A172 (cell line): ENCODE measurements around the gene RAP1GAP2. TPM values are rescaled to one million over a fixed set of nuclear protein-coding genes. Genes with fewer than 3 reads are reported as not detected.
A peak's percentile ranks its signal among the peaks of the same experiment; 100 is the strongest.
"Not testable (repeated sequence)": the region's sequence is repeated elsewhere in the genome, so short reads cannot be mapped to it uniquely, and the experiment has no call there.

Experiments used
- DNase-seq: peaks from one replicate; pipeline ENCODE4 v3.0.0-alpha.2; 2015; ENCODE audit warnings: low spot score
- total RNA-seq: library from RNA; depleted of rRNA; stranded (reverse); fragments of >200 nt; shearing (Covaris generic); gene quantifications from 2 replicates; pipeline ENCODE4 v1.2.3, GENCODE V29; 2014

RAP1GAP2 gene
- total RNA-seq, 1 experiment from 2014 or later: 6.4 TPM

GRCh38 chr17:2965621-2966595 is 169.7 kb downstream of the RAP1GAP2 start:
- DNase-seq: peak; percentile 88

GRCh38 chr17:2967515-2967914 is 171.3 kb downstream of the RAP1GAP2 start:
- DNase-seq: no peak

- no peak for DNase-seq
Measured at GRCh38 chr17:2971851-2972250, 175.6 kb downstream of the RAP1GAP2 start.

GRCh38 chr17:2972749-2973148 is 176.5 kb downstream of the RAP1GAP2 start:
- DNase-seq: no peak

- no peak for DNase-seq
Measured at GRCh38 chr17:2974347-2974746, 178.1 kb downstream of the RAP1GAP2 start.

- DNase-seq: no peak
Measured at GRCh38 chr17:2975469-2975958, 179.3 kb downstream of the RAP1GAP2 start.

- DNase-seq: no peak
Measured at GRCh38 chr17:2977157-2977556, 180.9 kb downstream of the RAP1GAP2 start.

GRCh38 chr17:2978116-2978515 is 181.9 kb downstream of the RAP1GAP2 start:
- no peak for DNase-seq

GRCh38 chr17:2978991-2979390 is 182.8 kb downstream of the RAP1GAP2 start:
- no peak for DNase-seq

- no peak for DNase-seq
Measured at GRCh38 chr17:2980211-2980903, 184.1 kb downstream of the RAP1GAP2 start.

- no peak for DNase-seq
Measured at GRCh38 chr17:2980904-2981246, 184.6 kb downstream of the RAP1GAP2 start.

- no peak for DNase-seq
Measured at GRCh38 chr17:2981325-2981724, 185.1 kb downstream of the RAP1GAP2 start.

GRCh38 chr17:2982854-2983253 is 186.6 kb downstream of the RAP1GAP2 start:
- DNase-seq: peak; percentile 76

- DNase-seq: no peak
Measured at GRCh38 chr17:2983255-2983654, 187.0 kb downstream of the RAP1GAP2 start.

- DNase-seq: no peak
Measured at GRCh38 chr17:2985318-2985717, 189.1 kb downstream of the RAP1GAP2 start.

GRCh38 chr17:2986925-2987324 is 190.7 kb downstream of the RAP1GAP2 start:
- DNase-seq: no peak

GRCh38 chr17:2989396-2989795 is 193.2 kb downstream of the RAP1GAP2 start:
- DNase-seq: not testable (repeated sequence)

- DNase-seq: no peak
Measured at GRCh38 chr17:2989855-2990254, 193.6 kb downstream of the RAP1GAP2 start.

- no peak for DNase-seq
Measured at GRCh38 chr17:2990396-2990795, 194.2 kb downstream of the RAP1GAP2 start.

- DNase-seq: not testable (repeated sequence)
Measured at GRCh38 chr17:2991396-2992180, 195.3 kb downstream of the RAP1GAP2 start.

- DNase-seq: no peak
Measured at GRCh38 chr17:2994441-2994840, 198.2 kb downstream of the RAP1GAP2 start.

- DNase-seq: no peak
Measured at GRCh38 chr17:2995377-2995776, 199.1 kb downstream of the RAP1GAP2 start.
